GM21360 (cell line): ENCODE measurements around the gene TMEM229B.

ENCODE experiments used
- ATAC-seq: cut with Tn5 transposase; IDR thresholded peaks from one replicate; pipeline ENCODE4 v1.9.1; 2021; ENCODE audit warnings: mild to moderate bottlenecking, moderate library complexity; ENCODE audit not compliant: unreplicated experiment

The TMEM229B gene

DNA sequence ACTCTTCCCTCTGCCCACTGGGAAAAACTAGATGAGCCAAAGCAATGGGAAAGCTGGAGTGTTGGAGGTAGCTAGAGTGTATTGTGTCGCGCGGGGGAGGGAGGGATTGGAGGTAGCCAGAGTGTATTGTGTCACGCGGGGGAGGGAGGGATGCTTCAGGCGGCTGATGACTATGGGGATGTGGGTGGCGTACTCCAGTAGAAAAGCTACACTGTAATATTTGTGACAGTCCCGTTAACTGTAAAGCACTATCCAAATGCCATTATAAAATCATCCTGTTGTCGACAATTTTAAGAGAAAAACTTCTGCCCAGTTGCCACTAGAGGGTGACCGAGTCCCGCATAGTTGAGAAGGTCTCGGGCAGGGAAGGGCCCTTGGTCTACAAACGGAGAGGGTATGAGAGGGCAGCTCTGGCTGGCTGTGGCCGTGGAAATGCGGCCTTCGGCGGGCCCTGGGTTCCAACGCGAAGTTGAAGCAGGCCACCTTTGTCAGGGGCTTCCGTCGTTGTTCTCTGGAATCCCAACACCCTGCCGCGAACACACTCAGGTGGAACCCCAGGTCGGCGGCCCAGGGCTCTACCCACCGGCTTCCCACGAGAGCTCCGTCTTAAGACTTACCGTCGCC, 61.4 kb downstream of the TMEM229B start:
- no peak for ATAC-seq

DNA sequence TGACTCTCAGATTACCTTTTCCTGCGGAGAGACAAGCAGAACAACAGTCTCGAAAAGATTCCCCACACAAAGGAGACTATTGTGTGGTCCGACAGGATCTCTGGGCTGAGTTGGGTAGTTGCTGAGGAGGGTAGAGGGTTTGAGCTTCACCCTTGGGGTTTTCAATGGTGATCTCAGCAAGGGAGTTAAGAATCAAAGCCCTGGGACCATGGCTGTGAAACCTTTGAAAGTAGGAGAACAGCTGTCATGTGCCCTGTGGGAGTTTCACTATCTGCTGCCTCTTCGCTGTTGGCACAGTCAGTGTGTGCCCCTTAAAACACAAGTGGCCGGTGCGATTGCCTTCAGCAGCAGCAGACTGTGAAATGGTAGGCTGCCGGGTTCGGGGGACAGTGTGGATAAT, 62.4 kb downstream of the TMEM229B start:
- ATAC-seq: no peak

DNA sequence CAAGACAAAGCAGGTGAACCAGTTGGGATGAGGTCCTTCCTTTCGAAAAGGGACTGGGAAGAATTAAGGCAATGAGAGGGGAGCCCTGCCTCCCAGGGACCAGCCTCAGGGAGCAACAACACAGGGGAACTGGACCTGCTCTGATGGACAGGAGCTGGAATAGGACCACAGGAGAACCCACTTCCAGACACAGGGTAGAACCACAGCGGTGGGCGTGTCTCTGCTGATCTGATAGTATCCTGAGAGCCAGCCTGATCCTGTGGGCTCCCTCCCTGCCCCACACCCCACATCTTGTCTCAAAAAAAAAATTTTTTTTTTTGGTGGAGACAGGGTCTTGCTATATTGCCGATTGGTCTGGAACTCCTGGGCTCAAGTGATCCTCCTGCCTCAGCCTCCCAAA, 62.9 kb downstream of the TMEM229B start:
- ATAC-seq: no peak

DNA sequence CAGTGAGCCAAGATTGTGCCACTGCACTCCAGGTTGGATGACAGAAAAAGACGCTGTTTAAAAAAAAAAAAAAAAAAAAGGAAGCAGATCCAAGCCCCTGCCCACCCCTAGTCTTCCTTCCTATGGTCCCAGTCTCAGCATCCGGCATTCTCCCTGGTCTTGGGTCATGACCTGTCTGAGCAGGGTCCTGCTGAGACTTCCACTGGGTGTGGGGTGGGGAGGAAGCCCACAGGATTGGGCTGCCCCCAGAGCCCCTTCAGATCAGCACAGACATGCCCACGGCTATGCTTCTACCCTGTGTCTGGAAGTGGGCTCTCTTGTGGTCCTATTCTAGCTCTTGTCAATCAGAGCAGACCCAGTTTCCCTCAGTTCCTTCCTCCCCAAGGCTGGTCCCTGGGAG, 64.0 kb downstream of the TMEM229B start:
- no peak for ATAC-seq

DNA sequence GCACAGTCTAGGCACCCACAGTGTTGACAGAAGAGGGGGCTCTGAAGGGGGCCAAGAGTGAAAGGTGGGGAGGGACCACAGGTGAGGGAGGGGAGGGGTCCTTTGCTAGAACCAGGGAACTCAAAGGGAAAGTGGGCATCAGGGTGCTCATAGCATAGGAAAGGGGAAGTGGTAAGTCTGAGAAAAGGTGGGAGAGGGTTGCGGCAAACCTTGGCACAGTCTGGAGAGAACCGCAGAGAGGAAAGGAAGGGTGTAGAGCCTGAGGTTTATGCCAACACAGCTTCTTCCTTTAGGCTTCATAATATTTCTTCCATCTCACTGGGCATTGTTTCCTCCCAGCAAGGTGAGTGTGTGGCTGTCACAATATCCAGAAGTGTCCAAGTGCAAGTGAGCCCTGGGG, 65.1 kb downstream of the TMEM229B start:
- no peak for ATAC-seq

DNA sequence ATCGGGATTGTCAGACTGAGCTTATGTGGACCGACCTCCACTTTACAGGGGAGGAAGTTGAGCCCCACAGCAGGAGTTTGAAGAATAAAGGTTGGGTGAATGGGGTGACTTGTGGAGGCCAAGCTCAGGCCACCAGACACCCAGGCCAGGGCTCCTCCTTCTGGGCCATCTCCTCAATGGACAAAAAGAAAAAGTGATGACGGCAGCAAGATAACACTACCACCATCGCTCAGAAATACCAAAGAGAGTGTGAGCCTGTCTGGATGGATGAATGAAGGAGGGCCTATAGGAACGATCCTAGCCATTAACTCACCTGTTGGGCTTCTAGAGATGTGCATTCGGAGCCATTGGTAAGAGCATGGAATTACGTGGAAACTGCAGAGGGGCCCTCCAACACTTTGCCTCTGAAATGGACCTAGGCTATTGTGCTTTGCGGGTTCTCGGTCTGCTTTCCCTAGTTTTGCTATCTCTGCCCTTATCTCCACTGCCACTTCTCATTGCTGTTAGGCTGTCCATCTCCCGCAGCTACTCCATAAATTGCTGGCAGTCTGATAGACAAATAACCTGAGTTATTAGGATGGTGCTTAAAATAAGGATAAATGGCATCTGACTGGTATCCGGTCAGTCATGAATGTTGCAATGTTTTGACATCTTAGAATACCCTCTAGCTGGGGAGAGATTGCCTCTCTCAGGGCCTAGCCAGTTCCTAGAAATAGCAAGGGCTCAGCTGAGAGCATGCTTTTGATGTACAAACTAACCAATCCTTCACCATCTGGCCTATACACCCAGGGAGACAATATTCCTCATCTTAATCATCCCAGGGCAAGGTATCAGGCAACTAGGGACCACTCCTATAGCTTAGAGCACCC, 66.9 kb downstream of the TMEM229B start:
- ATAC-seq: no peak
